ENCODE measurements around the gene RNLS.

The RNLS gene

DNA sequence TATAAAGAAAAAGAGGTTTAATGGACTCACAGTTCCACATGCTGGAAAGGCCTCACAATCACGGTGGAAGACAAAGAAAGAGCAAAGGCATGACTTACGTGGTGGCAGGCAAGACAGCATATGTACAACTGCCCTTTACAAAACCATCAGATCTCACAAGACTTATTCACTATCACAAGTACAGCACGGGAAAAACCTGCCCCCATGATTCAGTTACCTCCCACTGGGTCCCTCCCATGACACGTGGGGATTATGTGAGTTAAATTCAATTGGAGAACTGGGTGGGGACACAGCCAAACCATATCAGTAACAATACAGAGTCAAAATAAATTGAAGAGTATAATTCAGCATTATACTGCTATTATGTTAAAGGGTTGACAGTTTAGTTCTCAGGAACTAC lies 37.8 kb downstream of the RNLS start:
- Histone ChIP-seq H3K9ac (ENCODE audit: low read length) (no peak overlapping the region), H3K9me2 (replicated peaks; ENCODE audit: insufficient read depth, low read length) (no peaks in the 10 kb centered on the region), H3K9me3 (ENCODE audit: insufficient read depth, low read length) (no peaks in the 10 kb centered on the region), H3K4me2 (ENCODE audit: low read depth, low read length, poor library complexity, severe bottlenecking) (no peak overlapping the region), H2AFZ (ENCODE audit: low read depth, low read length, severe bottlenecking) (no peak overlapping the region), H4K20me1 (ENCODE audit: low read depth, low read length) (no peaks in the 10 kb centered on the region), H3K36me3 (ENCODE audit: low read length) (no peaks in the 10 kb centered on the region), H3K79me2 (ENCODE audit: insufficient read depth, low read length) (no peaks in the 10 kb centered on the region), H3K4me3 (ENCODE audit: insufficient read depth, low read length, poor library complexity, severe bottlenecking) (no peak overlapping the region), H3K27ac (ENCODE audit: low read depth, low read length) (no peak overlapping the region), H3K27me3 (ENCODE audit: low read length) (no peaks in the 10 kb centered on the region), H3F3A (ENCODE audit: insufficient read depth) (no peaks in the 10 kb centered on the region)
- TF ChIP-seq EZH2phosphoT487 (conservative IDR thresholded peaks at IDR 0.05; ENCODE audit: low read length) (no peak), CTCF (IDR thresholded peaks at IDR 0.05; ENCODE audit: insufficient read depth, low read length, poor library complexity, severe bottlenecking) (no peak)

GRCh38 chr10:88544140-88544870 lies 38.8 kb downstream of the RNLS start:
- Histone ChIP-seq H3K4me3 (ENCODE audit: insufficient read depth, low read length, poor library complexity, severe bottlenecking) (no peak overlapping the region), H3K4me2 (ENCODE audit: low read depth, low read length, poor library complexity, severe bottlenecking) (no peak overlapping the region)

DNA sequence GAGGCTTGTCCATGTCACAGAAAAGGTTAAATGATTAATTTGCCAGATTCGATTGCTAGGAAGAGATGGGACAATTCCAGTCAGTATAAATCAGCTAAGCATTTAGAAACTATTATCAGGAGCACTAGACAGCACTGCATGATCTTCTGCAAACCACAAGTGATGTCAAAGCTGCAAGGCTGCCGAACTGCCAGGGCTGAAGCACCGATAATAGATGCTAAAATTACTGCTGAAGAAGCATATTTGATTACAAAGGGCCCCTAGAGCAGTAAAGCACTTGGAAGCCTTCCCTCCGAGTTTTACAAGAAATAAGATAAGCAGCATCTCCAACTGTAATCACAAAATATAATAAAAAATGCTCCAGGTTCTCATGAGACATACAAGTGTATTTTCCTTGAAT lies 40.6 kb downstream of the RNLS start:
- no peaks in the 10 kb centered on the region for H3K79me2 ChIP-seq (ENCODE audit: insufficient read depth, low read length)
- no peaks in the 10 kb centered on the region for H3K9me2 ChIP-seq (replicated peaks; ENCODE audit: insufficient read depth, low read length)
- H2AFZ ChIP-seq (ENCODE audit: low read depth, low read length, severe bottlenecking) = no peak overlapping the region
- no peak overlapping the region for H3K9ac ChIP-seq (ENCODE audit: low read length)
- H4K20me1 ChIP-seq (ENCODE audit: low read depth, low read length) = no peaks in the 10 kb centered on the region
- no peaks in the 10 kb centered on the region for H3K27me3 ChIP-seq (ENCODE audit: low read length)
- no peak overlapping the region for H3K4me3 ChIP-seq (ENCODE audit: insufficient read depth, low read length, poor library complexity, severe bottlenecking)
- no peak overlapping the region for H3K27ac ChIP-seq (ENCODE audit: low read depth, low read length)
- TF ChIP-seq CTCF (IDR thresholded peaks at IDR 0.05; ENCODE audit: insufficient read depth, low read length, poor library complexity, severe bottlenecking) (no peak), EZH2phosphoT487 (conservative IDR thresholded peaks at IDR 0.05; ENCODE audit: low read length) (no peak)
- no peaks in the 10 kb centered on the region for H3F3A ChIP-seq (ENCODE audit: insufficient read depth)
- no peaks in the 10 kb centered on the region for H3K36me3 ChIP-seq (ENCODE audit: low read length)
- H3K9me3 ChIP-seq (ENCODE audit: insufficient read depth, low read length) = no peaks in the 10 kb centered on the region
- H3K4me2 ChIP-seq (ENCODE audit: low read depth, low read length, poor library complexity, severe bottlenecking) = no peak overlapping the region

More at GRCh38 chr10:88544140-88544870, 38.8 kb downstream of the RNLS start:
- Histone ChIP-seq H3K79me2 (ENCODE audit: insufficient read depth, low read length) (no peaks in the 10 kb centered on the region), H3K27me3 (ENCODE audit: low read length) (no peaks in the 10 kb centered on the region), H3K27ac (ENCODE audit: low read depth, low read length) (no peak overlapping the region), H2AFZ (ENCODE audit: low read depth, low read length, severe bottlenecking) (no peak overlapping the region), H4K20me1 (ENCODE audit: low read depth, low read length) (no peaks in the 10 kb centered on the region), H3K9ac (ENCODE audit: low read length) (no peak overlapping the region), H3K36me3 (ENCODE audit: low read length) (no peaks in the 10 kb centered on the region), H3F3A (ENCODE audit: insufficient read depth) (no peaks in the 10 kb centered on the region), H3K9me2 (replicated peaks; ENCODE audit: insufficient read depth, low read length) (no peaks in the 10 kb centered on the region), H3K9me3 (ENCODE audit: insufficient read depth, low read length) (no peaks in the 10 kb centered on the region)
- TF ChIP-seq CTCF (IDR thresholded peaks at IDR 0.05; ENCODE audit: insufficient read depth, low read length, poor library complexity, severe bottlenecking) (no peak), EZH2phosphoT487 (conservative IDR thresholded peaks at IDR 0.05; ENCODE audit: low read length) (no peak)
